Right lobe of liver (tissue), 6 donors: Measurements from ENCODE around the gene LMOD3. TPM values are rescaled to one million over a fixed set of nuclear protein-coding genes. Genes with fewer than 3 reads are reported as not detected.
A peak's percentile ranks its signal among the peaks of the same experiment; 100 is the strongest.

Source experiments
- ATAC-seq, 4 donors: fragments of 200-7000 bp; cut with Tn5 transposase; one replicate each; pipeline ENCODE4 v1.9.1; 2020; ENCODE audit warnings: mild to moderate bottlenecking in 4 of 4, moderate library complexity in 4 of 4
- DNase-seq, 3 donors: peaks; one replicate each; pipeline ENCODE4 v3.0.0-alpha.2; 2020
- H3K27ac ChIP-seq, 3 donors: fragments of 200-600 bp; one replicate each; pipeline ENCODE4 v1.8.0; 2022
- H3K27me3 ChIP-seq, 2 donors: fragments of 200-600 bp; one replicate each; pipeline ENCODE4 v1.8.0; 2022
- H3K36me3 ChIP-seq, 4 donors: fragments of 200-600 bp; sonication (generic) in 1 of 4; one replicate each; pipeline versions ENCODE4 v1.5.1 to v1.8.0; 2017 to 2022; ENCODE audit warnings: control low read depth in 1 of 4
- H3K4me1 ChIP-seq, 4 donors: fragments of 200-600 bp; sonication (generic) in 1 of 4; one replicate each; pipeline versions ENCODE4 v1.5.1 to v1.8.0; 2017 to 2022; ENCODE audit warnings: control low read depth in 1 of 4
- H3K4me3 ChIP-seq, 3 donors: fragments of 200-600 bp; one replicate each; pipeline ENCODE4 v1.8.0; 2022
- H3K9me3 ChIP-seq, 4 donors: fragments of 200-600 bp; sonication (generic) in 1 of 4; one replicate each; pipeline versions ENCODE4 v1.5.1 to v1.8.0; 2017 to 2022; ENCODE audit warnings: control low read depth in 1 of 4
- POLR2A ChIP-seq: fragments of 450-650 bp; IDR thresholded peaks from one replicate; pipeline ENCODE4 v1.6.1; 2017; ENCODE audit warnings: antibody characterized with exemption, mild to moderate bottlenecking
- WGBS: methylation state at CpG from one replicate; pipeline ENCODE4 v1.1.6; 2018; ENCODE audit warnings: low coverage, low lambda C conversion rate; ENCODE audit not compliant: insufficient coverage; ENCODE audit errors: missing lambda C conversion rate; 5-methylcytosine and 5-hydroxymethylcytosine counted together
- intact Hi-C, 2 donors: fragments of 100-400 bp; cut with DNase I; formaldehyde crosslinking; loops; one replicate each; pipeline versions ENCODE4 v1.11.2 to v1.14.1; 2022
- total RNA-seq, 6 experiments: library from RNA; depleted of rRNA in 2 of 6; stranded (reverse); fragments of >200 nt in 2 of 6; fragmentation: NEBNext Ultra II Directional in 3 of 6; extraction: Animal tissue kit (Norgen Biotek cat#: 25700) in 3 of 6; gene quantifications; one replicate each; pipeline versions ENCODE4 v1.1.0 to v1.2.4, GENCODE V29; 2016 to 2023
- TF ChIP-seq, protein P1 (sequence below), 4 donors: fragments of 200-600 bp in 3 of 4; fragments of 450-650 bp in 1 of 4; IDR thresholded peaks; one replicate each; pipeline versions ENCODE4 v1.5.1 to v1.8.0; 2016 to 2022; ENCODE audit warnings: antibody characterized with exemption in 4 of 4, mild to moderate bottlenecking in 2 of 4
- donor health status: DM: no; HTN: yes; CAD: no.
- donor health status: DM: no; HTN: no; CAD: no.
- donor health status: DM: no; HTN: no; CAD: no.
- donor health status: DM: no; HTN: yes; CAD: no.
- donor health status: DM: no; HTN: yes; CAD: no.

LMOD3 gene
- total RNA-seq, 6 experiments from 2014 or later: 0.07 to 0.25 (median 0.13) TPM; not detected in 3

- TF ChIP-seq, protein P1, sequence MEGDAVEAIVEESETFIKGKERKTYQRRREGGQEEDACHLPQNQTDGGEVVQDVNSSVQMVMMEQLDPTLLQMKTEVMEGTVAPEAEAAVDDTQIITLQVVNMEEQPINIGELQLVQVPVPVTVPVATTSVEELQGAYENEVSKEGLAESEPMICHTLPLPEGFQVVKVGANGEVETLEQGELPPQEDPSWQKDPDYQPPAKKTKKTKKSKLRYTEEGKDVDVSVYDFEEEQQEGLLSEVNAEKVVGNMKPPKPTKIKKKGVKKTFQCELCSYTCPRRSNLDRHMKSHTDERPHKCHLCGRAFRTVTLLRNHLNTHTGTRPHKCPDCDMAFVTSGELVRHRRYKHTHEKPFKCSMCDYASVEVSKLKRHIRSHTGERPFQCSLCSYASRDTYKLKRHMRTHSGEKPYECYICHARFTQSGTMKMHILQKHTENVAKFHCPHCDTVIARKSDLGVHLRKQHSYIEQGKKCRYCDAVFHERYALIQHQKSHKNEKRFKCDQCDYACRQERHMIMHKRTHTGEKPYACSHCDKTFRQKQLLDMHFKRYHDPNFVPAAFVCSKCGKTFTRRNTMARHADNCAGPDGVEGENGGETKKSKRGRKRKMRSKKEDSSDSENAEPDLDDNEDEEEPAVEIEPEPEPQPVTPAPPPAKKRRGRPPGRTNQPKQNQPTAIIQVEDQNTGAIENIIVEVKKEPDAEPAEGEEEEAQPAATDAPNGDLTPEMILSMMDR (IDR thresholded peaks at IDR 0.05): no peak
- no peak for TF ChIP-seq POLR2A
- no peak overlapping the region for H3K27ac ChIP-seq
- no peaks in the 10 kb centered on the region for H3K27me3 ChIP-seq
- no peak for DNase-seq
- ATAC-seq: no peak
- H3K4me1 ChIP-seq: no peaks in the 10 kb centered on the region
- H3K4me3 ChIP-seq: no peak overlapping the region
- H3K36me3 ChIP-seq: no peaks in the 10 kb centered on the region
- whole genome bisulfite sequencing: 55% methylated on average over 8 of the region's 8 CpGs
- intact Hi-C loops: no loop called here
- no peaks in the 10 kb centered on the region for H3K9me3 ChIP-seq
Observed at GRCh38 chr3:69121950-69122349, 445 bp downstream of the LMOD3 start.

- no peaks in the 10 kb centered on the region for H3K27me3 ChIP-seq
- ATAC-seq: no peak
- H3K36me3 ChIP-seq: no peaks in the 10 kb centered on the region
- DNase-seq: no peak
- H3K27ac ChIP-seq: no peak overlapping the region
- no peaks in the 10 kb centered on the region for H3K4me1 ChIP-seq
- H3K4me3 ChIP-seq: no peak overlapping the region
- TF ChIP-seq, protein P1 (IDR thresholded peaks at IDR 0.05): no peak
- no peak for TF ChIP-seq POLR2A
- intact Hi-C loops: no loop called here
- 68% methylated on average over 6 of the region's 6 CpGs for WGBS
- no peaks in the 10 kb centered on the region for H3K9me3 ChIP-seq
Observed at GRCh38 chr3:69121513-69121912, 882 bp downstream of the LMOD3 start.

DNA sequence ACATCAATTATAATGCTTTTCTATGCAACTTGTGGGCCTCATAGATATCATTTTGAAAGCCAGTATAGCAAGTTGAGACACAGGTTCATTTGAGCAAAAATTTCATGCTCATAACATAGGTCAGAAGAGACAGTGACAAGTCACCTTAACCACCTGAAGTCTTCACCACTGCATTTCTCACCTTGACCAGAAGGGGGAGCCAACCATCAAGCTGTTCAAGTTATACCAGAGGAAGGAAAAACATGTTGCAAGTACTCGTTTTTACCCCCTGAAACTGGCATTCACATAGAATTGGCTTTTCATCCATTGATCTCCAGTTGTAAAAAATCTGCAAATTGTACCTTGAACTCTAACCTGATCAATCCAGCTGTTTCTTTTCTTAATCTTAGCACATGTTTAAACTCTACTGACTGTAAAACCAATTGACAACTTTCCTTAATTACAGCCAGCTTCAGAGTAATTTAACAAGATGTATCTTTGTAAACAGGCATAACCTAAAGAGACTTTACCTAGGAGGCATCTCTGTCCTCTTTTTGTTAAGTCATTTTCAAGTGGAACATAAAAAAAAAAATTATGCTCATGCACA, 1.4 kb downstream of the LMOD3 start:
- H3K4me1 ChIP-seq: no peaks in the 10 kb centered on the region
- intact Hi-C loops: no loop called here
- DNase-seq: peak in 2 of 3 donors; percentile 39 to 72
- 0% methylated on average over 1 of the region's 1 CpG for WGBS
- no peaks in the 10 kb centered on the region for H3K9me3 ChIP-seq
- H3K36me3 ChIP-seq: no peaks in the 10 kb centered on the region
- no peak for TF ChIP-seq POLR2A
- TF ChIP-seq, protein P1 (IDR thresholded peaks at IDR 0.05): peak; percentile 86 to 96 (median 94)
- no peak overlapping the region for H3K27ac ChIP-seq
- H3K27me3 ChIP-seq: no peaks in the 10 kb centered on the region
- H3K4me3 ChIP-seq: no peak overlapping the region
- ATAC-seq: peak; percentile 85 to 91 (median 90)

GRCh38 chr3:69119681-69120080, 2.7 kb downstream of the LMOD3 start:
- intact Hi-C loops: no loop called here
- DNase-seq: no peak
- H3K4me1 ChIP-seq: no peaks in the 10 kb centered on the region
- no peak for ATAC-seq
- WGBS: 72% methylated on average over 5 of the region's 5 CpGs
- H3K4me3 ChIP-seq: no peak overlapping the region
- H3K27me3 ChIP-seq: no peaks in the 10 kb centered on the region
- no peaks in the 10 kb centered on the region for H3K36me3 ChIP-seq
- TF ChIP-seq POLR2A: no peak
- H3K9me3 ChIP-seq: no peaks in the 10 kb centered on the region
- no peak overlapping the region for H3K27ac ChIP-seq

GRCh38 chr3:69119138-69119537, 3.3 kb downstream of the LMOD3 start:
- intact Hi-C loops: no loop called here
- no peak for TF ChIP-seq POLR2A
- TF ChIP-seq, protein P1 (IDR thresholded peaks at IDR 0.05): no peak
- H3K27me3 ChIP-seq: no peaks in the 10 kb centered on the region

More at GRCh38 chr3:69119138-69119537, 3.3 kb downstream of the LMOD3 start:
- ATAC-seq (no peak), DNase-seq (no peak)
- Histone ChIP-seq H3K27ac (no peak overlapping the region), H3K9me3 (no peaks in the 10 kb centered on the region), H3K4me1 (no peaks in the 10 kb centered on the region), H3K4me3 (no peak overlapping the region), H3K36me3 (no peaks in the 10 kb centered on the region)
- 73% methylated on average over 6 of the region's 6 CpGs for WGBS
